VCaP (cell line): ENCODE results near the gene SLC35B2.

Experiments
- H3K27ac ChIP-seq: fragments of 450-650 bp; 2 replicates; pipeline ENCODE4 v1.5.1; 2017
- TF ChIP-seq, protein P1 (sequence below): fragments of 450-650 bp; conservative IDR thresholded peaks from 2 replicates; pipeline ENCODE4 v1.5.1; 2017; ENCODE audit warnings: mild to moderate bottlenecking, moderate library complexity

The SLC35B2 gene

GRCh38 chr6:44260451-44261297 is 3.3 kb upstream of the SLC35B2 start:
- H3K27ac ChIP-seq, result no peak overlapping the region
- TF ChIP-seq, protein P1, sequence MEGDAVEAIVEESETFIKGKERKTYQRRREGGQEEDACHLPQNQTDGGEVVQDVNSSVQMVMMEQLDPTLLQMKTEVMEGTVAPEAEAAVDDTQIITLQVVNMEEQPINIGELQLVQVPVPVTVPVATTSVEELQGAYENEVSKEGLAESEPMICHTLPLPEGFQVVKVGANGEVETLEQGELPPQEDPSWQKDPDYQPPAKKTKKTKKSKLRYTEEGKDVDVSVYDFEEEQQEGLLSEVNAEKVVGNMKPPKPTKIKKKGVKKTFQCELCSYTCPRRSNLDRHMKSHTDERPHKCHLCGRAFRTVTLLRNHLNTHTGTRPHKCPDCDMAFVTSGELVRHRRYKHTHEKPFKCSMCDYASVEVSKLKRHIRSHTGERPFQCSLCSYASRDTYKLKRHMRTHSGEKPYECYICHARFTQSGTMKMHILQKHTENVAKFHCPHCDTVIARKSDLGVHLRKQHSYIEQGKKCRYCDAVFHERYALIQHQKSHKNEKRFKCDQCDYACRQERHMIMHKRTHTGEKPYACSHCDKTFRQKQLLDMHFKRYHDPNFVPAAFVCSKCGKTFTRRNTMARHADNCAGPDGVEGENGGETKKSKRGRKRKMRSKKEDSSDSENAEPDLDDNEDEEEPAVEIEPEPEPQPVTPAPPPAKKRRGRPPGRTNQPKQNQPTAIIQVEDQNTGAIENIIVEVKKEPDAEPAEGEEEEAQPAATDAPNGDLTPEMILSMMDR, result no peak

DNA sequence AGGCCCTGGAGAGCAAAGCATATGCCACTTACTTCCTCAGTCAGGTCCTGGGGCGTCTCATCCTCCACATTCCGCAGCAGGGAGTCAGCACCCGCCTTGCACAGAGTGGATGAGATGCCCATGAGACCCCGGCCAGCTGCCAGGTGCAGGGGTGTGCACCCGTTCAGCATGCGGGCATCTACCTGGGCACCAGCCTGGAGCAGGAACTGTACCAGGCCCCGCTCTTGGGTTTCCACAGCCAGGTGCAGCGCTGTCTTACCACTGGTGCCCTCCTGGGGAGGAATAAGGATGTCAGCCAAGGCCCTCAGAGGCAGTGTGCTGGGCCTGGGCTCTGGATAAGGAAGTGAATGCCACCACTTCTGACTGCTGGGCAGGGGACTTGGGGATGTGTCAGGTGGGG is 2.7 kb upstream of the SLC35B2 start:
- H3K27ac ChIP-seq, result no peak overlapping the region
- TF ChIP-seq, protein P1, result no peak

DNA sequence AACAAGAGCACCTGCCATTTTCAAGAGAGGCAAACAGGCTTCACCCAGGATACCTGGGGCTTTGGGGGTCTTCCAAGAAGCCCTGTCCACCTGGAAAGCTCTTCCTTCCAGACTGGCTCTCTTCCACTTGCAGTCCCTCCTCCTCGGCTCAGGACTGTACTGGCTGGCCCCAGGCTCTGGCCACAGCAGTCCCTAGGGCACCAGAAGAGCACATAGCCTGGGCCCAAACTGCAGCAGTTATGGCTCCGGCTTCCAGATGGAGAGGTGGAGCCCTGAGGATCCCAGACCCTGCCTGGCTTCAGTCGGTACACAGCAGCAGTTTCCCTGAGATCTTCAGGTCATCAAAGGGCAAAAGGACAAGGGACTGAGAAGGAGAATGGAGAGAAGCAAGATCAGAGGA is 1.6 kb upstream of the SLC35B2 start:
- TF ChIP-seq, protein P1, result no peak
- no peak overlapping the region for H3K27ac ChIP-seq

GRCh38 chr6:44258325-44258863 is 1.1 kb upstream of the SLC35B2 start:
- TF ChIP-seq, protein P1, result no peak
- H3K27ac ChIP-seq, result peak overlapping the region; percentile 95; the same call in 1 of the 2 replicates

DNA sequence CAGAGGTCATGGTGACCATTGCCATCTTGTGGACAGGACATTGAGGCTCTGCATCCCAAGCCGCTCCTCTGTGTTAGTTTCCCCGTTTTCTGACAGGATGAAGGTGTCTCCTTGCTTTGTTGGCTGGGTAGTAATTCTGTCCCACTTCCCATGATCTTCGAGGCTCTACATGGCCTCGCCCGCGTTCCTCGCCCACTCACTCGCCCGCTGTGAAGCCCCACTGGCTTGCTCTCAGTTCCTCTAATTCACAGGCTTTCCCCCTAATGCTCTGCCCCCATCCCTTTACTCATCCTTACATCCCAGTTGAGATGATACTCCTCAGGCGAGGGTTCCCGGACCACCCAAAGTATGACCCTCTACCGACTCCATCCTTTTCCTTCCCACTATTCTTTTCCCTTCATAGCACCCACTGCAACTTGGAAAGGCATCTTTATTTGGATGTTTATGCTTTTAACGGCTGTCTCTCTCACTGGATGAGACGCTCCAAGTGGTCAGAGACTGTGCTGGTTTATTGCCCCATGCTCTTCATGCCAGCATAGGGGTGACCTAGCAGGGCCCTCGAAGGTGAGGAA is 511 bp upstream of the SLC35B2 start:
- peak overlapping the region; percentile 95 for H3K27ac ChIP-seq
- TF ChIP-seq, protein P1, result no peak; the same call in none of the 2 replicates

GRCh38 chr6:44256775-44257024 is 628 bp downstream of the SLC35B2 start:
- H3K27ac ChIP-seq, result peak overlapping the region; percentile 95
- TF ChIP-seq, protein P1, result no peak

DNA sequence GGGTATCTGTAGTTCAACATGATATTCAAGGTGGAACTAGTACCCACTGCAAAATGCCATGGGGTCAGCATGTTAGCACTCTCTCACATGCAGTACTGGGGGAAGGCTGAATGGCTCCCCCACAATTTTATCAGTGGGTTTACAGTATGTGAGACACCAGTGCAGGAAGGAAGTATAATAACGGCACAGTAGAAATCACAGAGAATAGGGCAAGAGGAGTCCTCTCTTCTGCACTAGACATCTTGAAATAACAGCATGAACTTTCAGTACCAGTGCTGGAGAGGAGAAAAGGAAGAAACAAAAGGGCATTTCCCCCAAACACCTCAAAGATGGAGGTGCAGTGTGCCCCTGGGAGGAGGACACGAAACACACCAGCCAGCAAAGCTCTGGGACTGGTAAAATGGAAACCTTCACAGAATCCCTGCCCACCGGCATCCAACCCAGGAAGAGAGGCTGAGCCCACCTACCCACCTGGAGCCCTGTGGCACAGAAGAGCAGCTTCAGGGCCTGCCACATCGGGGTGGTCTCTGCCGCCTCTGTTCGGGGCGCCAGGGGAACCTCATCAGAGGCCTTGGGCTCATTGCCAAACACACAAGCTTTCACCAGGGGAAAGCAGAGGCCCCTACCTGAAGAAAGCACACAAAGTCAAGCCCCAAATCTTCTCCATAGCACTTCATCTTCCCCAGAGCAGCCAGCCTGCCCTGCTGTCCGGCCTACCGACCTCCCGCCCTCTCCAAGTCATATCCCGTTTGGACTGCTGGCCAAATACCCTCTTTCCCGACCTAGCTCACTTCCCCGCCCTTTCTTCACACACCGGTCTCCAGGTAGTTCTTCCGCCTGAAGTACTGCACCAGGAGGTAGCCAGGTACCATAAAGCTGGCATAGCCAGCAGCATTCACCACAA is 1.2 kb downstream of the SLC35B2 start:
- TF ChIP-seq, protein P1, result no peak
- peak overlapping the region; percentile 95 for H3K27ac ChIP-seq
